ENCODE measurements around the gene TGFBR2. TPM values are rescaled to one million over a fixed set of nuclear protein-coding genes. Genes with fewer than 3 reads are reported as not detected.

TGFBR2 gene
- total RNA-seq, 2 experiments from 2014 or later, result 74.4 to 77.8 TPM

DNA sequence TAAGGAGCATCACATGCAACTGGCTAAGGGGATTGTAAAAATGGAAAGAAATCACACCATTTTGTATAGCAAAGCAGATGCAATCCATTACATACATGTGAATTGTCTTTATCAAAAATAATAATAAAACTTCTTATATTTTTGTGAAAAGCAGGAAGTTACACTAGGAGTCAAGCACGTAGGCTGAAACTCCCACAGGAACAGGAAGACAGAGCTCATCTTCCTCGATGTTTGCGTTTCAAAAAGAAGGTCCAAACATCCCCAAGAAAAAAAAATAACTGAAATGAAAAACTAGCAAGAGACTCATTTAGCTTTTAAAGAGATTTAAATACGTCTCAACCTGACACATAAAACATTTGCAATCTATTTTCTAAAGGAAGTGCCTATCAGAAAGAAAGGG lies 106.6 kb downstream of the TGFBR2 start:
- no peaks in the 10 kb centered on the region for H3K27me3 Mint-ChIP-seq
- POLR2A ChIA-PET, result no interaction called here
- CTCF ChIA-PET, result interaction anchor here (0.7 to 1.0 kb wide), 3 partner anchors 9 to 552 kb away, joined by 3 read pairs; no protein-coding TSS in a partner anchor

DNA sequence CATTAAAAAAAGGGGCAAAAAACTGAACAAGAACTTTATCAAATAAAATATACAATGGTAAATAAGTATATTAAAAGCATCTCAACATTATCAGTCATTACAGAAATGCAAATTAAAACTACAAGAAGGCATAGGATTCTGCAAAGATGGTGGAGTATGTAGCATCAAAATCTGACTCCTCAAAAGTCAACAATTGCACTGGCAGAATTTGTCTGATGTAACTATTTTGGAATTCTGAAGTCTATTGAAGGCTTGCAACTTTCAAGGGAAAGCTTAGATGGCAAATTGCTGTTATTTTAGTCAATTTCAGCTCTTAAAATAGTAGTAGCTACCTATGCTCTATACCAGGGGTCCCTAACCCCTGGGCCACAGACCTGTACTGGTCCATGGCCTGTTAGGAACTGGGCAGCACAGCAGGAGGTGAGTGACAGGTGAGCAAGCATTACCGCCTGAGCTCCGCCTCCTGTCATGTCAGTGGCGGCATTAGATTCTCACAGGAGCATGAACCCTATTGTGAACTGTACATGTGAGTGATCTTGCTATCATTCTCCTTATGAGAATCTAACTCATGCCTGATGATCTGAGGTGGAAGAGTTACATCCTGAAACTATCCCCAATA lies 107.6 kb downstream of the TGFBR2 start:
- H3K36me3 Mint-ChIP-seq (ENCODE audit: low read depth), result no peaks in the 10 kb centered on the region
- CTCF ChIA-PET, result no interaction called here
- H3K4me3 Mint-ChIP-seq, result no peak overlapping the region

More for the DNA sequence above, 106.6 kb downstream of the TGFBR2 start:
- peaks cover 5% of the 10 kb centered on the region for H3K4me1 Mint-ChIP-seq
- H3K27ac Mint-ChIP-seq, result no peak overlapping the region
- H3K36me3 Mint-ChIP-seq (ENCODE audit: low read depth), result no peaks in the 10 kb centered on the region
- no peak for DNase-seq
- no peak overlapping the region for H3K4me3 Mint-ChIP-seq
- H3K9me3 Mint-ChIP-seq, result peaks cover 3% of the 10 kb centered on the region

DNA sequence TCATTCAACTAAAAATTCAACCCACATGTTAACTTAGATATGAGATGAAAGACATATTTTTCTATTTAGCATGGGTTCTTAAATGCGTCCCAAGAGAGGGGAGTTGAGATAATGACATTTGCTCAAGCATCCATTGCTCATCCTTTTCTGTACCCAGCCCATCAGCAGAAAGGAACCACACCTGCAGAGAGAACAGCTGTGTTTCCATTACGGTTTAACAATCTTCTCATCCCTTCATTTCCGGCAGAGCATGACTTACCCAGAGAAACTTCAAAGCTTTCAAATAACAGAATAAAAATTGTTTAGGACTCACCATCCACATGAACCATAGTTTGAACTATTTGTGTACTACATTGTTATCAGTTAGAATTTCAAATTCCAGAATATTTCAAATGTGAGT lies 113.1 kb downstream of the TGFBR2 start:
- H3K27ac Mint-ChIP-seq, result no peak overlapping the region
- H3K27me3 Mint-ChIP-seq, result no peaks in the 10 kb centered on the region
- POLR2A ChIA-PET, result no interaction called here
- no peak for DNase-seq
- no peak overlapping the region for H3K4me3 Mint-ChIP-seq
- no peaks in the 10 kb centered on the region for H3K4me1 Mint-ChIP-seq
- peaks cover 12% of the 10 kb centered on the region for H3K9me3 Mint-ChIP-seq
- H3K36me3 Mint-ChIP-seq (ENCODE audit: low read depth), result no peaks in the 10 kb centered on the region
- CTCF ChIA-PET, result no interaction called here

More for the DNA sequence above, 107.6 kb downstream of the TGFBR2 start:
- peaks cover 3% of the 10 kb centered on the region for H3K9me3 Mint-ChIP-seq
- H3K27ac Mint-ChIP-seq, result no peak overlapping the region
- POLR2A ChIA-PET, result no interaction called here
- no peaks in the 10 kb centered on the region for H3K27me3 Mint-ChIP-seq
- DNase-seq, result no peak
- no peaks in the 10 kb centered on the region for H3K4me1 Mint-ChIP-seq

DNA sequence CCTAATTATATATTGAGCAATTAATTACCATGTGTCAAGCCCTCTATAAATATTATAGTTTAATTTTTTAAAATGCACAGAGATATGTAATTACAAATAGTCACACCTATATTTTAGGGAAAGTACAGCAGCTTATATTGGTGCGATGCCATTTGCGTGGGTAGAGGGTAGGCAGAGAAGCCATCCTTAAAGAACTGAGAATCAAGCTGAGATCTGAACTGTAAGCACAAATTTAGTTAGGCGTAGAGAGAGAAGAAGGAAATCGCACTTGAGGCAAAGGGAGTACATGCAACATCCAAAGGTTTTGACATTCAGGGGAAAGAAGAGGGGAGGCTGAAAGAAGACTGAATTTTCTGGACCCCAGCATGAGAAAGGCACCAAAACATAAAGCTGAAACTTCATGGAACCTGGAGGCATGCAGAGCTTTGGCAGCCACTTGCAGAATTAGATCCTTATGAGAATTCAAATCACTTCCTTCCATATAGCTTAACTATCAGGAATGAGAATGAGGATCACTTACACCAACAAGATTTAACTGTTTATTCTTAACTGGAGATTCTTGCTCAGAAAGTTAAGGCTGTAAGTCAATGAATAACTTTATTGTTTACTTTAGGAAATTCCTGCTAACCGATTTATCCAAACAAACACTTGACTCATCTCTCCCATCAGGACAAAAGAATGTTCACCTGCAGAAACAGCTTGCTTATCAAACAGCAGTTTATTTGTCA lies 114.3 kb downstream of the TGFBR2 start:
- ChIA-PET CTCF (interaction anchor here (0.5 kb wide), 1 partner anchor 23 kb away, joined by 5 read pairs; no protein-coding TSS in a partner anchor), POLR2A (no interaction called here)
- no peak for DNase-seq
- Mint-ChIP-seq H3K9me3 (peaks cover 8% of the 10 kb centered on the region), H3K27me3 (no peaks in the 10 kb centered on the region), H3K36me3 (ENCODE audit: low read depth) (no peaks in the 10 kb centered on the region), H3K4me1 (no peaks in the 10 kb centered on the region), H3K4me3 (no peak overlapping the region), H3K27ac (no peak overlapping the region)

DNA sequence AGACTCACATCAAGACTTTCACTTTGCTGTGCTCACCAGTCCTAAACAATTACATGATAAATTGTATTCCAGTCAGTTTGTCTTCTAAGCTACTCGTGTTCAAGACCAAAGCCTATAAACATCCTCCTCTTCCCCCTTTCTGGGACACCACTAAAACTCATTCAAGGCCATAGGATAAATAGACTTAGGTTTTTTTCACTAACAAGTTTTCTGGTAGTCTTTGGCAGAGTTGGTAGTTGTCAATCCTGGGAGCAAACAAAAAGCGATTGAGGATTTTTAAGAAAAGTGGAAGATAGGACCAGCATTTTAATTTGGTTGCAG lies 114.9 kb downstream of the TGFBR2 start:
- Mint-ChIP-seq H3K27ac (no peak overlapping the region), H3K9me3 (peaks cover 8% of the 10 kb centered on the region), H3K27me3 (no peaks in the 10 kb centered on the region), H3K4me3 (no peak overlapping the region), H3K36me3 (ENCODE audit: low read depth) (no peaks in the 10 kb centered on the region), H3K4me1 (no peaks in the 10 kb centered on the region)
- CTCF ChIA-PET, result no interaction called here
- no peak for DNase-seq
- POLR2A ChIA-PET, result no interaction called here

DNA sequence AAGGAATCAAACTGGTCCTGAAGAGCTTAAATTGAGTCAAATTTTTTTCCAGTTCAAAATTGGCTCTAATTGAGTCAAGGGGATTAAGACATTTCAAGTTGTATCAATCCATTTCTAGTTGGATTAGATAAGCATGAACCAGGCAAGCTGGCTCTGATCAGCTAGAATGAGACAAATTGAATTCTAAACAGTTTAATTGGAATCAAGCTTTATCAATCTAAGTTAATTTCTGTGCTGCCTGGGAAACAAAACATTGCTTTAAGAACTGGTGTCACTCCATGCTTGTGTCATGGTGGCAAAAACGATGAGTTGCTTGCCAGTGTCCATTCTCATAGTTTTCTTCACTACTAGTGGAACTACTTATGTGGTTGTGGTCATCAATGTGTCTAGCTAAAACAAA lies 116.8 kb downstream of the TGFBR2 start:
- Mint-ChIP-seq H3K27me3 (no peaks in the 10 kb centered on the region), H3K4me1 (no peaks in the 10 kb centered on the region), H3K4me3 (no peak overlapping the region), H3K36me3 (ENCODE audit: low read depth) (no peaks in the 10 kb centered on the region), H3K27ac (no peak overlapping the region), H3K9me3 (peaks cover 8% of the 10 kb centered on the region)
- CTCF ChIA-PET, result interaction anchor here (0.6 to 1.1 kb wide), 2 partner anchors 11 to 769 kb away, joined by 3 read pairs; no protein-coding TSS in a partner anchor
- DNase-seq, result no peak
- POLR2A ChIA-PET, result no interaction called here

DNA sequence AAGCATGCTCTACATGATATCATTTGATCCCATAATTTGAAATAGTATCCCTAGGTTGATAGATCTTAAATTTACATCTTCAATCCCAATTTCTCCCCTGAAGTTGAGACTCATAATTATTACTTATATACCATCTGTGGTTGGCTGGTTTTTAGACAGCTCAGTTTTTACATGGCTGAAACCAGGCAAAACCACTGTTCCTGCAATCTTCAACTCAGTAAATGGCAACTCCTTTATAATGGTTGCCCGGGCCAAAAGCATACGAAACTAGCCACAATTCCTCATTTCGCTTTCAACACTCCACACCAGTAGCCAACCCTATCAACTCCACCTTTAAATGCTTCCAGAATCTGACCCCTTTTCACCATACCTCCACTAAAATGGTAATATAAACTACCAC lies 118.5 kb downstream of the TGFBR2 start:
- ChIA-PET POLR2A (no interaction called here), CTCF (no interaction called here)
- DNase-seq, result no peak

DNA sequence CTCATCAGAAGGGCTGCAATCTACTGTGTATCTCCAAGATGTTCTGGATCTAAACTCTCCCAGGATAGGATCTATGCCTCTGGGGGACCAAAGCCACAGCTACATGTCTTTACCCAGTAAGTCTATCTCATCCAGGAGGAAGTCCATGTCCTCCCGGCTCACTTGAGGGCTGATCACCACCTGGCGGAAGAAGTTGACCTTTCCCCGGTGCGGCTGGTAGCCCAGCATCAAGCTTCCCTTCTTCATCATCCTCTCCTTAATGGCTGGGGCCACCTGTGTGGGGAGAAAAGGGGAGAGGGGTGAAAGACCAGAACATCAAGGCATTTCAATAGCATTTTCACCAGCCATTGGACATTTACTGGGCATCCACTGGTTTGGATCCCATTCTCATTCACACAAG lies 121.7 kb downstream of the TGFBR2 start:
- Mint-ChIP-seq H3K27ac (no peak overlapping the region), H3K4me1 (peaks cover 28% of the 10 kb centered on the region), H3K4me3 (no peak overlapping the region), H3K9me3 (peaks cover 4% of the 10 kb centered on the region), H3K27me3 (no peaks in the 10 kb centered on the region), H3K36me3 (ENCODE audit: low read depth) (no peaks in the 10 kb centered on the region)
- POLR2A ChIA-PET, result no interaction called here
- CTCF ChIA-PET, result no interaction called here
- DNase-seq, result no peak

More for the DNA sequence above, 118.5 kb downstream of the TGFBR2 start:
- H3K27ac Mint-ChIP-seq, result no peak overlapping the region
- peaks cover 8% of the 10 kb centered on the region for H3K9me3 Mint-ChIP-seq
- H3K4me1 Mint-ChIP-seq, result peaks cover 9% of the 10 kb centered on the region
- H3K27me3 Mint-ChIP-seq, result no peaks in the 10 kb centered on the region
- H3K36me3 Mint-ChIP-seq (ENCODE audit: low read depth), result no peaks in the 10 kb centered on the region
- H3K4me3 Mint-ChIP-seq, result no peak overlapping the region

DNA sequence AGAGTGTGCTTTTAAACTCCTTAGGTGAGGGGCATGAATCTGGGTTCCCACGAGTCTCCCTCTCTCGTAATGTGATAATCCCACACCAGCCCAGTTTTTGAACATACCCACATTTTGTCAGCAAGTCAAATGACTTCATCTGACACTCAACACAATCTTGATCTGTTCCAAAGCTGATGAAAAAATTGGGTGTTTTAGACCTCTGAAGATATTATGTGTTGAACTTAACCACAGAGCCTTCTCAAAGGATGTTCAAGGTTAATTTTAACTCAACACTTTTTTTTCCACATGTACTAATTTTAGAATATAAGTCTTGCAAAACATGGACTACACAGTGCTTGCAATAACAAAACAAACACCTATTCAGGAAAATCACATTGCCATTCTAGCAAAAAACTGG lies 123.1 kb downstream of the TGFBR2 start:
- ChIA-PET POLR2A (no interaction called here), CTCF (no interaction called here)
- Mint-ChIP-seq H3K36me3 (ENCODE audit: low read depth) (peaks cover 1% of the 10 kb centered on the region), H3K27me3 (no peaks in the 10 kb centered on the region), H3K9me3 (no peaks in the 10 kb centered on the region), H3K27ac (no peak overlapping the region), H3K4me3 (no peak overlapping the region), H3K4me1 (peaks cover 38% of the 10 kb centered on the region)
- DNase-seq, result no peak

DNA sequence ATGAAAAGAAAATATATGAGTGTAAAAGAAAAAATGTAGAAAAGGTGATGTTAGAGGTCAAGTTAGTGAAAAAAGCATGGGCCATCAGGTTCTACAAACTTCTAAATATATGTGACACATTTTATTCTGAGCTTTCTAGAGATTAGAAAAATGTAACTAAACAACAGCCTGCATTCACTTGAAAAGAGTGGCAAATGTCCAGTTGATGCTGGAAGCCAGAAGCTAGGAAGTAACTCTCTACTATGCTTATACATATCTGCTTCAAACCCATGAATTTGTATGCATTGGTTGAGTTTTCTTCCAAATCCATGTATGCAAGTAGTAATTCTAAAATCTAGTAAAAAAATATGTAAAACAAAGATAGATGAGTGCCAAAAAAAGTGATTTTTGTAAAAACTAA lies 123.5 kb downstream of the TGFBR2 start:
- peaks cover 1% of the 10 kb centered on the region for H3K36me3 Mint-ChIP-seq (ENCODE audit: low read depth)
- no peak for DNase-seq
- CTCF ChIA-PET, result interaction anchor here (2.2 kb wide), 1 partner anchor 34 kb away, joined by 5 read pairs; no protein-coding TSS in a partner anchor
- H3K4me1 Mint-ChIP-seq, result peaks cover 42% of the 10 kb centered on the region
- no peak overlapping the region for H3K4me3 Mint-ChIP-seq
- POLR2A ChIA-PET, result no interaction called here
- H3K9me3 Mint-ChIP-seq, result no peaks in the 10 kb centered on the region
- no peak overlapping the region for H3K27ac Mint-ChIP-seq
- H3K27me3 Mint-ChIP-seq, result no peaks in the 10 kb centered on the region

DNA sequence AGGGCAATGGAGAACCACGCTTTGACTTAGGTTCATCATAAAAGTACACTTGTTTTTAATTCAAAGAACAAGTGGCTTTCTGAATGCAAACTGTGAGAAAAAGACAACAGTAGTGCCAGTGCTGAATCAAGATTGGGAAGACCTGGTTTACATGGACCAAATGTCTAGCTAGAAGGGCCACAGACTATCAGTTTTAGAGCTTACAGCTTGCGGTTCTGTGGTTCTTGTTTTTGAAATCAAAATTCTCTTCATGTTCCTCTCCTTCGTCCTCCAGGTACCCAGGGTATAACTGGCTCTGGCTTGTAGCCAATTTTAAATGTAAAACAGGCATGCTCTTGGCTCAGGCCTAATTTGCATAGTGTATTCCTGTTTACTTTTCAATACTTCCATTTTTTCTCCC lies 124.6 kb downstream of the TGFBR2 start:
- CTCF ChIA-PET, result interaction anchor here (2.2 kb wide), 1 partner anchor 35 kb away, joined by 5 read pairs; no protein-coding TSS in a partner anchor
- Mint-ChIP-seq H3K36me3 (ENCODE audit: low read depth) (peaks cover 1% of the 10 kb centered on the region), H3K27ac (no peak overlapping the region), H3K4me3 (no peak overlapping the region), H3K27me3 (no peaks in the 10 kb centered on the region), H3K9me3 (peaks cover 1% of the 10 kb centered on the region), H3K4me1 (peaks cover 43% of the 10 kb centered on the region)
- DNase-seq, result no peak
- POLR2A ChIA-PET, result no interaction called here

DNA sequence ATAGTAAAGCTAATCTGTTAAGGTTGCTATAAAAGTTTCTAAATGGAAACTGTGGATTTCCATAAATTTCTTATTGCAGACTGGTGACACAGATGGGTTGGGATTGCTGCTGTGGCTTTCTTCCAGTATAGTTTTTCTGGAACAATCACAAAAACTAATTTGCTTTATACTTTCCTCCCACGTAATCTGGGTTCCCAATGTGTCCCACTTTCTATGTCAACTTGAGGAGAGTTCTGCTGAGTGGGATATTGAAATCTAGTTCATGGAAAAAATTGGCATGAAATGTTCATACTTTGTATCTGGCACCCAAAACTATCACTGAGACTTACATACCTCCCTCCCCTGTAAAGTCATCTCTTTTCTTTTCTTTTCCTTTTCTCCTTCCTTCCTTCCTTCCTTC lies 126.8 kb downstream of the TGFBR2 start:
- ChIA-PET POLR2A (no interaction called here), CTCF (no interaction called here)
- no peak overlapping the region for H3K4me3 Mint-ChIP-seq
- H3K36me3 Mint-ChIP-seq (ENCODE audit: low read depth), result peaks cover 1% of the 10 kb centered on the region
- peaks cover 3% of the 10 kb centered on the region for H3K9me3 Mint-ChIP-seq
- peaks cover 46% of the 10 kb centered on the region for H3K4me1 Mint-ChIP-seq
- DNase-seq, result no peak
- H3K27me3 Mint-ChIP-seq, result no peaks in the 10 kb centered on the region
- H3K27ac Mint-ChIP-seq, result no peak overlapping the region

DNA sequence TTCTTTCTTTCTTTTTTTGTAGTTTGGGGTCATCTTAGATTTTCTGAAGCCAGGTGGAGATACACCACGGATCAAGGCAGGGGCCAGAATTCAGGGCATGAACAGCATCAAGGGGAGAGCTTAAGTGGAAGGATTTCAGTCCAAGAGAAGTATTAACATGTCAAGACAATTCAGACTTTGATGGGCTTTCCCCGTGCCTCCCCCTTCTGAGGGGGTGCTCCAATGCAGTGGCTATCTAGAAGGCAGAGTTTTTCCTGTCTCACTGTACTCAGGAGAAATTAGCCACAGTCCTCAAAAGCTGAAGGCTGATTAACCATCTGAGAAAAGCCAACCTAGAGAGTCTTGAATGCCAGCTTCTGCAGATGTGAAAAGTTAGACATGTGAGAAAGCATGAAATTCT lies 127.3 kb downstream of the TGFBR2 start:
- ChIA-PET POLR2A (no interaction called here), CTCF (interaction anchor here (1.0 kb wide), 1 partner anchor 11 kb away, joined by 3 read pairs; no protein-coding TSS in a partner anchor)
- Mint-ChIP-seq H3K36me3 (ENCODE audit: low read depth) (peaks cover 1% of the 10 kb centered on the region), H3K27ac (no peak overlapping the region), H3K4me1 (peaks cover 47% of the 10 kb centered on the region), H3K27me3 (no peaks in the 10 kb centered on the region), H3K4me3 (no peak overlapping the region), H3K9me3 (peaks cover 3% of the 10 kb centered on the region)
- no peak for DNase-seq
